NT2/D1 (cell line): Measurements from ENCODE around the gene HEG1.

Source experiments
- YY1 ChIP-seq: IDR thresholded peaks from 2 replicates; pipeline ENCODE4 v1.6.1; 2011; ENCODE audit not compliant: insufficient read length, insufficient read depth
- ZNF274 ChIP-seq: IDR thresholded peaks from 2 replicates; pipeline ENCODE4 v1.6.1; 2011; ENCODE audit warnings: mild to moderate bottlenecking, low read depth, low read length

DNA sequence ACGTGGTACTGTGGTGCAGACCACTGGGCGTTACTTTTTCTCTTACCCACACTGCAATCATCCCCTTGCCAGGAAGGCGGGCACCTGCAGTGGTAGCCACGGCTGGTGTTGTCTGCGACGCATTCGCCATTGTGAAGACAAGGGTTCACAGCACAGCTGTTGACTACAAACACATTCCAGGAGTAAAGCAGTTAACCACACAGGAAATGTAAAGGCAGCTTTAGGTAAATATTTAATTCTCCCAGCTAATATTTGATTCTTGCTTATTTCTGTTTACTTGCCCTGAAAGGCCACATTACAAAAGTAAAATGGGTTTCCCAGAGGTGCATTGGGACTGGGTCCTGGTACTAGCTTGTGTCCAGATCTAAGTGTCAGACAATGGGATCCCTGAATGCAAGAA lies 45.4 kb downstream of the HEG1 start:
- no peak for TF ChIP-seq ZNF274
- no peak for TF ChIP-seq YY1
